WTC11 (cell line): Measurements from ENCODE around the gene VDAC1.
"Not testable (repeated sequence)": the region's sequence is repeated elsewhere in the genome, so short reads cannot be mapped to it uniquely, and the experiment has no call there.

Source experiments
- FOXK1 ChIP-seq: sonication (generic); formaldehyde crosslinking; IDR thresholded peaks from 2 replicates; pipeline ENCODE4 v1.8.0; 2022; ENCODE audit warnings: mild to moderate bottlenecking, moderate library complexity, missing genetic modification reagents
- TF ChIP-seq, protein P1 (sequence below): sonication (generic); formaldehyde crosslinking; IDR thresholded peaks from 2 replicates; pipeline ENCODE4 v1.8.1; 2023; ENCODE audit warnings: mild to moderate bottlenecking, missing genetic modification reagents, borderline replicate concordance
- TF ChIP-seq, protein P2 (sequence below): sonication (generic); formaldehyde crosslinking; IDR thresholded peaks from 2 replicates; pipeline ENCODE4 v1.8.0; 2022; ENCODE audit warnings: mild to moderate bottlenecking, missing genetic modification reagents
- TF ChIP-seq, protein P3 (sequence below): fragments of 200-600 bp; IDR thresholded peaks from 2 replicates; pipeline ENCODE4 v1.8.0; 2022; ENCODE audit warnings: antibody characterized with exemption

DNA sequence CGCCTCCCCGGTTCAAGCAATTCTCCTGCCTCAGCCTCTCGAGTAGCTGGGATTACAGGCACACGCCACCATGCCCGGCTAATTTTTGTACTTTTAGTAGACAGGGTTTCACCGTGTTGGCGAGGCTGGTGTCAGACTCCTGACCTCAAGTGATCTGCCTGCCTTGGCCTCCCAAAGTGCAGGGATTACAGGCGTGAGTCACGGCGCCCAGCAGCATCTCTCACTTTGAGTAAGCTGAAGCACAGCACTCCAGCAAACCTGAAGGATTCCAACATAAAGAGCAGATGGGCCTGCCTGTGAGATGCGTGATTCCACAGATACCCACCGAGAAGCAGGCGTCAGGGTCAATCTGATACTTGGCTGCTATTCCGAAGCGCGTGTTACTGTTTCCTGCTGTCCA lies 29.2 kb downstream of the VDAC1 start:
- TF ChIP-seq, protein P1, sequence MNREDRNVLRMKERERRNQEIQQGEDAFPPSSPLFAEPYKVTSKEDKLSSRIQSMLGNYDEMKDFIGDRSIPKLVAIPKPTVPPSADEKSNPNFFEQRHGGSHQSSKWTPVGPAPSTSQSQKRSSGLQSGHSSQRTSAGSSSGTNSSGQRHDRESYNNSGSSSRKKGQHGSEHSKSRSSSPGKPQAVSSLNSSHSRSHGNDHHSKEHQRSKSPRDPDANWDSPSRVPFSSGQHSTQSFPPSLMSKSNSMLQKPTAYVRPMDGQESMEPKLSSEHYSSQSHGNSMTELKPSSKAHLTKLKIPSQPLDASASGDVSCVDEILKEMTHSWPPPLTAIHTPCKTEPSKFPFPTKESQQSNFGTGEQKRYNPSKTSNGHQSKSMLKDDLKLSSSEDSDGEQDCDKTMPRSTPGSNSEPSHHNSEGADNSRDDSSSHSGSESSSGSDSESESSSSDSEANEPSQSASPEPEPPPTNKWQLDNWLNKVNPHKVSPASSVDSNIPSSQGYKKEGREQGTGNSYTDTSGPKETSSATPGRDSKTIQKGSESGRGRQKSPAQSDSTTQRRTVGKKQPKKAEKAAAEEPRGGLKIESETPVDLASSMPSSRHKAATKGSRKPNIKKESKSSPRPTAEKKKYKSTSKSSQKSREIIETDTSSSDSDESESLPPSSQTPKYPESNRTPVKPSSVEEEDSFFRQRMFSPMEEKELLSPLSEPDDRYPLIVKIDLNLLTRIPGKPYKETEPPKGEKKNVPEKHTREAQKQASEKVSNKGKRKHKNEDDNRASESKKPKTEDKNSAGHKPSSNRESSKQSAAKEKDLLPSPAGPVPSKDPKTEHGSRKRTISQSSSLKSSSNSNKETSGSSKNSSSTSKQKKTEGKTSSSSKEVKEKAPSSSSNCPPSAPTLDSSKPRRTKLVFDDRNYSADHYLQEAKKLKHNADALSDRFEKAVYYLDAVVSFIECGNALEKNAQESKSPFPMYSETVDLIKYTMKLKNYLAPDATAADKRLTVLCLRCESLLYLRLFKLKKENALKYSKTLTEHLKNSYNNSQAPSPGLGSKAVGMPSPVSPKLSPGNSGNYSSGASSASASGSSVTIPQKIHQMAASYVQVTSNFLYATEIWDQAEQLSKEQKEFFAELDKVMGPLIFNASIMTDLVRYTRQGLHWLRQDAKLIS (CRISPR knock-in tag) = not testable (repeated sequence)
- TF ChIP-seq, protein P2, sequence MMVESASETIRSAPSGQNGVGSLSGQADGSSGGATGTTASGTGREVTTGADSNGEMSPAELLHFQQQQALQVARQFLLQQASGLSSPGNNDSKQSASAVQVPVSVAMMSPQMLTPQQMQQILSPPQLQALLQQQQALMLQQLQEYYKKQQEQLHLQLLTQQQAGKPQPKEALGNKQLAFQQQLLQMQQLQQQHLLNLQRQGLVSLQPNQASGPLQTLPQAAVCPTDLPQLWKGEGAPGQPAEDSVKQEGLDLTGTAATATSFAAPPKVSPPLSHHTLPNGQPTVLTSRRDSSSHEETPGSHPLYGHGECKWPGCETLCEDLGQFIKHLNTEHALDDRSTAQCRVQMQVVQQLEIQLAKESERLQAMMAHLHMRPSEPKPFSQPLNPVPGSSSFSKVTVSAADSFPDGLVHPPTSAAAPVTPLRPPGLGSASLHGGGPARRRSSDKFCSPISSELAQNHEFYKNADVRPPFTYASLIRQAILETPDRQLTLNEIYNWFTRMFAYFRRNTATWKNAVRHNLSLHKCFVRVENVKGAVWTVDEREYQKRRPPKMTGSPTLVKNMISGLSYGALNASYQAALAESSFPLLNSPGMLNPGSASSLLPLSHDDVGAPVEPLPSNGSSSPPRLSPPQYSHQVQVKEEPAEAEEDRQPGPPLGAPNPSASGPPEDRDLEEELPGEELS (CRISPR knock-in tag) = not testable (repeated sequence)
- TF ChIP-seq, protein P3, sequence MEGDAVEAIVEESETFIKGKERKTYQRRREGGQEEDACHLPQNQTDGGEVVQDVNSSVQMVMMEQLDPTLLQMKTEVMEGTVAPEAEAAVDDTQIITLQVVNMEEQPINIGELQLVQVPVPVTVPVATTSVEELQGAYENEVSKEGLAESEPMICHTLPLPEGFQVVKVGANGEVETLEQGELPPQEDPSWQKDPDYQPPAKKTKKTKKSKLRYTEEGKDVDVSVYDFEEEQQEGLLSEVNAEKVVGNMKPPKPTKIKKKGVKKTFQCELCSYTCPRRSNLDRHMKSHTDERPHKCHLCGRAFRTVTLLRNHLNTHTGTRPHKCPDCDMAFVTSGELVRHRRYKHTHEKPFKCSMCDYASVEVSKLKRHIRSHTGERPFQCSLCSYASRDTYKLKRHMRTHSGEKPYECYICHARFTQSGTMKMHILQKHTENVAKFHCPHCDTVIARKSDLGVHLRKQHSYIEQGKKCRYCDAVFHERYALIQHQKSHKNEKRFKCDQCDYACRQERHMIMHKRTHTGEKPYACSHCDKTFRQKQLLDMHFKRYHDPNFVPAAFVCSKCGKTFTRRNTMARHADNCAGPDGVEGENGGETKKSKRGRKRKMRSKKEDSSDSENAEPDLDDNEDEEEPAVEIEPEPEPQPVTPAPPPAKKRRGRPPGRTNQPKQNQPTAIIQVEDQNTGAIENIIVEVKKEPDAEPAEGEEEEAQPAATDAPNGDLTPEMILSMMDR = not testable (repeated sequence)
- not testable (repeated sequence) for TF ChIP-seq FOXK1 (CRISPR knock-in tag)
